Transverse colon (tissue), 4 donors: Measurements from ENCODE around the gene ZNF804A. TPM values are rescaled to one million over a fixed set of nuclear protein-coding genes. Genes with fewer than 3 reads are reported as not detected.

Experiments used
- DNase-seq: peaks from one replicate; pipeline ENCODE4 v3.0.0-alpha.2; 2019
- H3K27ac ChIP-seq, 4 donors: fragments of 200-600 bp; sonication (generic); 2 replicates each; pipeline ENCODE4 v1.5.1; 2016 to 2018; ENCODE audit warnings: inconsistent platforms in 4 of 4
- H3K27me3 ChIP-seq: fragments of 200-600 bp; sonication (generic); 2 replicates; pipeline ENCODE4 v1.5.1; 2017; ENCODE audit warnings: inconsistent platforms
- H3K36me3 ChIP-seq, 4 donors: fragments of 200-600 bp; sonication (generic); 2 replicates each; pipeline ENCODE4 v1.5.1; 2017 to 2019; ENCODE audit warnings: inconsistent platforms in 4 of 4
- H3K4me1 ChIP-seq, 4 donors: fragments of 200-600 bp; sonication (generic); 2 replicates each; pipeline ENCODE4 v1.5.1; 2017 to 2020; ENCODE audit warnings: inconsistent platforms in 4 of 4
- H3K4me3 ChIP-seq, 4 donors: fragments of 200-600 bp; sonication (generic); 1 replicate in 1 of 4; 2 replicates in 3 of 4; pipeline versions ENCODE4 v1.5.1 to v1.6.1; 2017 to 2019; ENCODE audit warnings: inconsistent platforms in 4 of 4
- H3K9me3 ChIP-seq, 2 donors: fragments of 200-600 bp; sonication (generic); 2 replicates each; pipeline ENCODE4 v1.5.1; 2017 to 2019; ENCODE audit warnings: inconsistent platforms in 2 of 2
- CTCF ChIP-seq, 5 experiments: fragments of 200-600 bp in 3 of 5; fragments of 450-650 bp in 2 of 5; sonication (generic) in 3 of 5; IDR thresholded peaks; 1 replicate in 2 of 5; 2 replicates in 3 of 5; pipeline ENCODE4 v1.5.1; 2016 to 2017; ENCODE audit warnings: antibody characterized with exemption in 5 of 5, inconsistent platforms in 3 of 5, mild to moderate bottlenecking in 2 of 5, moderate library complexity in 1 of 5
- EP300 ChIP-seq: sonication (generic); formaldehyde crosslinking; IDR thresholded peaks from one replicate; pipeline ENCODE4 v1.6.1; 2017; ENCODE audit warnings: antibody characterized with exemption, low read depth
- POLR2A ChIP-seq: fragments of 450-650 bp; IDR thresholded peaks from one replicate; pipeline ENCODE4 v1.6.1; 2016; ENCODE audit warnings: antibody characterized with exemption, mild to moderate bottlenecking, moderate library complexity
- POLR2AphosphoS5 ChIP-seq, 3 donors: sonication (generic); formaldehyde crosslinking; IDR thresholded peaks; one replicate each; pipeline ENCODE4 v1.6.1; 2016; ENCODE audit warnings: antibody characterized with exemption in 3 of 3
- WGBS, 2 donors: methylation state at CpG; one replicate each; pipeline ENCODE4 v1.1.5; 2018; ENCODE audit warnings: low coverage in 1 of 2; 5-methylcytosine and 5-hydroxymethylcytosine counted together
- in situ Hi-C, 4 donors: fragments of 200-750 bp; cut with MboI; loops; one replicate each; pipeline versions ENCODE4 v1.15.0 to v1.15.1; 2017; ENCODE audit warnings: low sequenced_read_pairs in 3 of 4, low pct_ligation_motif_present in 1 of 4, low pct_unique_long_range_greater_than_20kb in 1 of 4
- intact Hi-C: fragments of 100-400 bp; cut with DNase I; formaldehyde crosslinking; loops from one replicate; pipeline ENCODE4 v1.15.1; 2023; ENCODE audit warnings: low total_unique reads
- total RNA-seq, 4 donors: library from RNA; depleted of rRNA; stranded (reverse); fragments of >200 nt; gene quantifications; one replicate each; pipeline ENCODE4 v1.1.0, GENCODE V29; 2016

Gene ZNF804A
- total RNA-seq, 4 donors from 2014 or later = 0.16 to 1.5 (median 0.70) TPM

GRCh38 chr2:184610891-184611290 is 12.6 kb downstream of the ZNF804A start:
- intact Hi-C loops = no loop called here
- Histone ChIP-seq H3K36me3 (no peaks in the 10 kb centered on the region), H3K4me1 (no peaks in the 10 kb centered on the region), H3K27ac (no peak overlapping the region), H3K9me3 (no peaks in the 10 kb centered on the region), H3K27me3 (no peaks in the 10 kb centered on the region), H3K4me3 (no peak overlapping the region)
- in situ Hi-C loops = no loop called here
- no peak for TF ChIP-seq POLR2A
- TF ChIP-seq CTCF (IDR thresholded peaks at IDR 0.05) = no peak
- TF ChIP-seq POLR2AphosphoS5 (IDR thresholded peaks at IDR 0.05) = no peak
- TF ChIP-seq EP300 = no peak
- DNase-seq = no peak

GRCh38 chr2:184611361-184612085 is 13.2 kb downstream of the ZNF804A start:
- Histone ChIP-seq H3K4me1 (no peaks in the 10 kb centered on the region), H3K9me3 (no peaks in the 10 kb centered on the region), H3K27ac (no peak overlapping the region), H3K27me3 (no peaks in the 10 kb centered on the region), H3K4me3 (no peak overlapping the region), H3K36me3 (no peaks in the 10 kb centered on the region)
- TF ChIP-seq EP300 = no peak
- TF ChIP-seq POLR2A = no peak
- TF ChIP-seq CTCF (IDR thresholded peaks at IDR 0.05) = peak in 3 of 5 experiments; percentile 22 to 34 (median 33)
- 46 to 48% methylated on average over 2 of the region's 2 CpGs for WGBS, 2 donors
- in situ Hi-C loops (no loop called here), intact Hi-C loops (no loop called here)
- no peak for DNase-seq

- no peaks in the 10 kb centered on the region for H3K4me1 ChIP-seq
- TF ChIP-seq CTCF (IDR thresholded peaks at IDR 0.05) (no peak), POLR2AphosphoS5 (IDR thresholded peaks at IDR 0.05) (no peak), EP300 (no peak), POLR2A (no peak)
- no peak overlapping the region for H3K27ac ChIP-seq
- in situ Hi-C loops = no loop called here
- 42 to 51% methylated on average over 1 of the region's 1 CpG for WGBS, 2 donors
- H3K4me3 ChIP-seq = no peak overlapping the region
- intact Hi-C loops = no loop called here
- no peaks in the 10 kb centered on the region for H3K27me3 ChIP-seq
- no peaks in the 10 kb centered on the region for H3K36me3 ChIP-seq
- no peaks in the 10 kb centered on the region for H3K9me3 ChIP-seq
- no peak for DNase-seq
Measured at GRCh38 chr2:184620367-184620766, 22.0 kb downstream of the ZNF804A start.

- in situ Hi-C loops (no loop called here), intact Hi-C loops (no loop called here)
- Histone ChIP-seq H3K27me3 (no peaks in the 10 kb centered on the region), H3K36me3 (no peaks in the 10 kb centered on the region), H3K27ac (no peak overlapping the region), H3K4me1 (no peaks in the 10 kb centered on the region), H3K4me3 (no peak overlapping the region), H3K9me3 (no peaks in the 10 kb centered on the region)
- TF ChIP-seq EP300 (no peak), POLR2A (no peak), CTCF (IDR thresholded peaks at IDR 0.05) (no peak), POLR2AphosphoS5 (IDR thresholded peaks at IDR 0.05) (no peak)
- DNase-seq = no peak
Measured at GRCh38 chr2:184624311-184624710, 26.0 kb downstream of the ZNF804A start.
